NK-92 (cell line): ENCODE data around the gene SEBOX.
"Not testable (repeated sequence)": the region's sequence is repeated elsewhere in the genome, so short reads cannot be mapped to it uniquely, and the experiment has no call there.

Experiments
- DNase-seq: peaks from one replicate; lab custom pipeline; 2025; ENCODE audit not compliant: unreplicated experiment; lab: John Stamatoyannopoulos, UW

SEBOX gene

DNA sequence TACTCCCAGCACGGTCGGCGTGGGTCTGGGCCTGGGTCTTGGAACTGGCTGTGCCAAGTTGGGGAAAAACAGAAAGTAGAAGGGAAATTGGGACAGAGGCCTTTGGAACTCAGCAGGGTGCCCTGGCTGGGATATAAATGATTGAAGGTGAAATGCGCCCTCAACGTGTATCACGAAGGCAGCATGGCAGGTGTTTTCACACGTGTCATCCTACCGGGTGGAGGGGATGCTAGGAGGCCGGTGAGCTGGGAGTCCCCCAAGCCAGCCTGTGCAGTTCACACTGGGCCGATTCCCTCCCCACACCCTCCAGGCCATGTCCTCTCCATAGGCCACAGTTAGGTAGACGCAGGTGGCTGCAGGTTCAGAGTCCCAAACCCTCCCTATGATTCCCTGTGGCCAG lies 23.5 kb downstream of the SEBOX start:
- DNase-seq = no peak

DNA sequence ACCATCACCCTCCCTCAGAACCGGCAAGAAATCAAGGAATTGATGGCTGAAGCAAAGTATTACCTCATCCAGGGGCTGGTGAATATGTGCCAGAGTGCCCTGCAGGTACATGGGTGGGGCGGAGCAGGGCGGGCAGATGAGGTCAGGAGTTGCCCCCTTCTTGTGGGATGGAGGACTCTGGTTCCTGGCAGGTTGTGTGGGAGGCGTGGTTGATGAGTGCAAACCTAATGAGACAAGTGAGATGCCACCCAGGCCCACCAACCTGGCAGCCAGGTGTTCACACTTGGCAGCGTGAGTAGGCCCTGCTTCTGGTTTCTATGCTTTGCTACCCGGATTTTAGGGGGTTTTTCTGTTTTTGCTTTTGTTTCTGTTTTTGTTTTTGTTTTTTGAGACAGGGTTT lies 24.6 kb downstream of the SEBOX start:
- no peak for DNase-seq

GRCh38 chr17:28339431-28339830 lies 25.6 kb downstream of the SEBOX start:
- no peak for DNase-seq

- not testable (repeated sequence) for DNase-seq
Observed at GRCh38 chr17:28338769-28339212, 26.2 kb downstream of the SEBOX start.

- no peak for DNase-seq
Observed at GRCh38 chr17:28338056-28338768, 26.8 kb downstream of the SEBOX start.

DNA sequence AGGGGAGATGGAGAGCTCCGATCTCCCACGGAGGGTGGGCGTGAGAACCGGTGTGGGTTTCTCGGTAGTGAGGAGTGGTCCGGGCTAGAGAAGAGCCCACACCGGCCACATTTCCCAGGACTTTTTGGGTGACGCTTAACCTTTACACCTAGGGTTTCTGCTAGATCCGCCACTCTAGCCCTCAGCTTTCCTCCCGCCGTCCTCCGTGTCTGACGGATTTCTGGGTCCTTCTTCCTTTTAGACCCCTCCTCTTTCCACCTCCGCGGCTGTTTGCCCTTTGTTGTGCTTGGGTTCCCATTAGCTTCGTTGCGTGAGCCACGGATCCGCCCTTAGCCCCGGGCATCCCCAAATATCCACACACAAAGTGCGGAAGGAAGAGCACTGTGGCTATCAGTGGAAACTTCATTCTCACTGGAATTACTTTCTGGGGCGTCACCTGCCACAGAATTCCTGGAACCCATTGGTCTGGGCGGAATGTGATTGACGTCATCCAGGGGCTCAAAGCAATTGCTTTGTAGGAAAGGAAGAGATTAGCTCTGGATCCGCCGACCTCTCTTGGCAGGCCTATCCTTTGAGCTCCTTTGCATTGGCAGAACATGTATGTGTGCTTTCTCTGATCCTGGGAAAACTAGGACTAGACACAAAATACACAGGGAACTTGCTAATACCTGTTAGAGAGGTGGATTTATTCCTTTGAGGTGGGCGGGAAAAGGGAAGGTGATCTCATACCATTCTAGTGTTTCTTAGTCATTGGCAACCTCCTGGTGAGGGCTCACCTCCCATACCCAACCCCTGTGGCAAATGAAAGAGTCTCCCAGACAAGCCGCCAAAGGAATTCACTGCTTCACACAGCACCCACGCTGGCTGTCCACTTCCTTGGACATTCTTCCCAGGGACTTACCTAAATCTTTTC lies 28.8 kb downstream of the SEBOX start:
- no peak for DNase-seq

GRCh38 chr17:28335201-28335958 lies 29.6 kb downstream of the SEBOX start, which contains the start of the genes IFT20 and TNFAIP1:
Gene IFT20 (minus strand): TSS chr17:28335472. CDS start chr17:28331985, 3,487 bp downstream.
Gene TNFAIP1 (plus strand): TSS chr17:28335761. CDS start chr17:28339522, 3,761 bp downstream.
- DNase-seq = peak; percentile 80

DNA sequence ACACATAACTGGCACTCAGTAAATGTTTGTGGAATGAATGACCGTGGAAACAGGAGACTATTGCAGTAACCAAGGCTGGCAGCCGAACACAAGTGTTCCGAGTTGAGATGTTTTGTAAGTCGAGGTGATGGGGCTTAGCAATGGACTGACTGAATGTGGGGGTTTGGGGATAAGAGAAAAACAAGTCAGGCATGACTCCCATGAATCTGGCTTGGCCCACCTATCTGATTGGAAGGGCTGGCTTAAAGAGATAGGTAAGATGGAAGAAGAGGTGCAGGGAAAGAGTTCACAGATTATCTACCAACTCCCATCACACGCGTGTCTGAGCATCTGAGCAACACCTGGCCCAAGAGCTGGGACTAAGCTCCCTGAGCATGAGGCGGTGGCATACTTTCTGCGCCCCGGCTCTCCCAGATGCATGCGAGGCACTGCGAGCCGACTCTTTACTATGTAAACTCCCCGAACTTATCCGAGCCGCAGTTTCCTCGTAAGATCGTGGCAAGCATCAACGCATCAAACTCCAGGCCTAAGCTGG lies 30.3 kb downstream of the SEBOX start:
- DNase-seq = no peak

GRCh38 chr17:28334171-28334570 lies 30.8 kb downstream of the SEBOX start:
- no peak for DNase-seq

- no peak for DNase-seq
Observed at GRCh38 chr17:28333083-28333746, 31.8 kb downstream of the SEBOX start.

DNA sequence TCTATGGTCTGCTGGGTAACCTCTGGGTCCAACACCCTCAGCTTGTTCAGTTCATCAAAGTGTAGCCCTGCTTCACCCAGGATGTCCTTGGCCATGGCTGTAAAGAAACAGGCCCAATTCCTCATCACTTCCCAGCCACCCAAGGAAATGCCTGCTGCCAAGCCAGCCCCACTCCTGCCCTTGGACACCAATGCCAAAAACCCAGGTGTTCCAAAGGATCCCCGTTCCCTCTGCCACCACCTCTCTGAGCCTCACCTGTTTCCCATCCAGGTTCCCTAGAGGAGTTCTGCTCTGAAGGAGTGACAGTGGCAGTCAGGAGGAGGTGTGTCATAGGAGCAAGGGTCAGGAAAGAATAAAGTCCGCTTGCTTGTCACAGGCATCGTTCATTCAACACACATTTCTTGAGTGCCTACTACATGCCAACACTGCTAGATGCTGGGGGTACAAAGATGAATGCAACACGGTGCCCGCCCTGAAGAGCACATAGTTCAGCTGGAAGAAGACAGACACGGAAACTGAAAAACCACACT lies 33.0 kb downstream of the SEBOX start:
- no peak for DNase-seq

GRCh38 chr17:28330671-28331070 lies 34.3 kb downstream of the SEBOX start:
- no peak for DNase-seq

GRCh38 chr17:28328325-28328724 lies 36.7 kb downstream of the SEBOX start:
- no peak for DNase-seq

DNA sequence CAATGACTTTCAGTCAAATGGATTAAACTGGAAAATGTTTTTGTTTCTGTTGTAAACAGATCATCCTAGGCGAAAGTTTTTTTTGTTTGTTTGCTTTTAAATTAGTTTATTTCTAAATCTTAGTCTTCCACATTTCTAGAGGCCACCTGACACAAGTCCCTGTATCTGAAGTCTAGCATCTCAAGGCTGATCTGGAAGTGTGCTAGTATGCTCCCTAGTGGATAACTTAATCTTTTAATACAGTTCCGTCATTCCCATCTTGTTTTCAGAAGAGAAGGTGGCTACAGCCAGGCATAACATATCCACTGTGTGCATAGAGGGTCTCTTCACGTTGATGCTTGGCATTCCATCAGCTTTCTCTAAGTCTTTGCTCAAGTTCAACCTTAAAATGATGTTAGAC lies 37.3 kb downstream of the SEBOX start:
- DNase-seq = no peak

GRCh38 chr17:28327031-28327607 lies 37.9 kb downstream of the SEBOX start:
- no peak for DNase-seq

DNA sequence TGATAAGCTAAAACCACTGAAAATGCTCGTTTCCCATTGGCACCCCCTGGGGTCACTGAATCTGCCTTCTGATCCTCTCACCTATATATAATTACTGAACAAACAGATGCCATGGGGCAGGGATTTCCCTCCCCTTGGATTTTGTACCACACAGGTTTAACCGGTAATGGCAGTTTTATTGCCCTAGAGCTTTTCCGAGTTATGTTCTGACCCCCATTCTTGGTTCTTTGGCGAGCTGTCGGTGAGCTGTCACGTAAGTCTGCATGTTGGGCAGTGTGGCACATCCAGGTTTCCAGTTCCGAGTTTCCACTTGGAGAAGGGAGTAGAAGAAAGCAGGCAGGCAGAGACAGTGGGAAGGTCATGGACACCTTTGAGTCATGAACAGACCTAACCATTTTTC lies 38.9 kb downstream of the SEBOX start:
- no peak for DNase-seq

- no peak for DNase-seq
Observed at GRCh38 chr17:28325211-28325610, 39.8 kb downstream of the SEBOX start.

DNA sequence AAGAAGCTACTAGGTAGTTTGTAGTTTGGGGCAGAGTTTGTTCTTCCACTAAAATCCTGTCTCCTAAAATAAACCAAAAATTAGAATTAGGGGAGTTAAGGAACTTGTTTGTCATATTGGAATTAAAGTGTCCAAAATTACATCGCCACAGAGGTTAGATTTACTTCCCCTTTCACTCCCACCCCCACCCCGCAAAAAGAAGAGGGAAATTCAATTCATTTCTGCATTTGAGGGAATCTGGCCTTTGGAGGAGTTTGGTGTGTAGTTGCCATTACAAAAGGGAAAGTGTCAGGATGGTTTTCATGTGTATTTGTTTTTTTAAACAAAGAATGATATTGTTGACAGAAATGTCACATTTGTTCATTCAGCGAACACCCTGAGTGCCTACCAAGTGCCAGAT lies 40.2 kb downstream of the SEBOX start:
- DNase-seq = no peak

- DNase-seq = no peak
Observed at GRCh38 chr17:28324267-28324745, 40.7 kb downstream of the SEBOX start.
